ENCODE results near the gene ASPG. TPM values are rescaled to one million over a fixed set of nuclear protein-coding genes. Genes with fewer than 3 reads are reported as not detected.

ASPG gene
- total and polyA plus RNA-seq, 2 donors (not counting 1 experiment from before 2014, with no cell fraction given): not detected

DNA sequence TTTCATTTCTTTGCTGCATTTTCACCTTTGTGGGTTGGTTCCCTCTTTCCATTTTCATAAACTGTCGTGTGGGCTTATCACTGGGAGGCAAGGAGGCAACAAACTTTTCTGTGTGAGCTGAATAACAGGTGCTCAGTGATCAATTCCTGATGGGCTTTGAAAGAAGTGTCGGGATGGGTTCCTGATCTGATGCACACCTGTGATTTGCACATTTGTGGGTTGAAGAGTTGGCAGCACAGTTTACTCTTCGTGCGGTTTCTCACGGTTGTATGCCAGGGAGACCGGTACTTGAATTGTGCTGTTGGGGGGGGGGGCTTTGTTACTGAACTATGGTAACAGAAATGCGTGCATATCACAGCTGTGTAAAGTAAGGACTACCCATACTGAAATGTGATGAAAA, 16.0 kb upstream of the ASPG start:
- Histone ChIP-seq H3K36me3 (ENCODE audit: control insufficient read depth, insufficient read depth, low read length) (no peaks in the 10 kb centered on the region), H4K20me1 (ENCODE audit: control insufficient read depth, extremely low read depth, insufficient read depth, low read length) (no peaks in the 10 kb centered on the region), H3K9ac (ENCODE audit: insufficient read depth, low read length) (no peak overlapping the region), H3K27me3 (ENCODE audit: control insufficient read depth, insufficient read depth, low read length) (no peaks in the 10 kb centered on the region), H3K4me2 (ENCODE audit: extremely low read depth, insufficient read depth, low read length) (no peak overlapping the region), H3K4me3 (replicated peaks in 1 of 4; ENCODE audit: control extremely low read depth in 1 of 4, insufficient read depth in 1 of 4, low read depth in 3 of 4, low read length in 4 of 4) (no peak overlapping the region), H3K4me1 (ENCODE audit: control insufficient read depth, extremely low read depth, insufficient read depth, low read length) (no peaks in the 10 kb centered on the region), H3K27ac (ENCODE audit: insufficient read depth, low read length) (no peak overlapping the region), H3K79me2 (ENCODE audit: control insufficient read depth, insufficient read depth, low read length) (no peaks in the 10 kb centered on the region), H3K9me3 (ENCODE audit: control insufficient read depth, insufficient read depth, low read depth, low read length) (no peaks in the 10 kb centered on the region), H2AFZ (ENCODE audit: low read length) (no peak overlapping the region)
- DNase-seq (ENCODE audit: low read depth in 2 of 2): no peak
- no peak for TF ChIP-seq EZH2 (IDR thresholded peaks at IDR 0.05; ENCODE audit: low read length, missing control alignments)
- TF ChIP-seq, protein P1, sequence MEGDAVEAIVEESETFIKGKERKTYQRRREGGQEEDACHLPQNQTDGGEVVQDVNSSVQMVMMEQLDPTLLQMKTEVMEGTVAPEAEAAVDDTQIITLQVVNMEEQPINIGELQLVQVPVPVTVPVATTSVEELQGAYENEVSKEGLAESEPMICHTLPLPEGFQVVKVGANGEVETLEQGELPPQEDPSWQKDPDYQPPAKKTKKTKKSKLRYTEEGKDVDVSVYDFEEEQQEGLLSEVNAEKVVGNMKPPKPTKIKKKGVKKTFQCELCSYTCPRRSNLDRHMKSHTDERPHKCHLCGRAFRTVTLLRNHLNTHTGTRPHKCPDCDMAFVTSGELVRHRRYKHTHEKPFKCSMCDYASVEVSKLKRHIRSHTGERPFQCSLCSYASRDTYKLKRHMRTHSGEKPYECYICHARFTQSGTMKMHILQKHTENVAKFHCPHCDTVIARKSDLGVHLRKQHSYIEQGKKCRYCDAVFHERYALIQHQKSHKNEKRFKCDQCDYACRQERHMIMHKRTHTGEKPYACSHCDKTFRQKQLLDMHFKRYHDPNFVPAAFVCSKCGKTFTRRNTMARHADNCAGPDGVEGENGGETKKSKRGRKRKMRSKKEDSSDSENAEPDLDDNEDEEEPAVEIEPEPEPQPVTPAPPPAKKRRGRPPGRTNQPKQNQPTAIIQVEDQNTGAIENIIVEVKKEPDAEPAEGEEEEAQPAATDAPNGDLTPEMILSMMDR (conservative IDR thresholded peaks at IDR 0.05 in 1 of 2, IDR thresholded peaks at IDR 0.05 in 1 of 2; ENCODE audit: low read depth in 1 of 2, low read length in 2 of 2): no peak

DNA sequence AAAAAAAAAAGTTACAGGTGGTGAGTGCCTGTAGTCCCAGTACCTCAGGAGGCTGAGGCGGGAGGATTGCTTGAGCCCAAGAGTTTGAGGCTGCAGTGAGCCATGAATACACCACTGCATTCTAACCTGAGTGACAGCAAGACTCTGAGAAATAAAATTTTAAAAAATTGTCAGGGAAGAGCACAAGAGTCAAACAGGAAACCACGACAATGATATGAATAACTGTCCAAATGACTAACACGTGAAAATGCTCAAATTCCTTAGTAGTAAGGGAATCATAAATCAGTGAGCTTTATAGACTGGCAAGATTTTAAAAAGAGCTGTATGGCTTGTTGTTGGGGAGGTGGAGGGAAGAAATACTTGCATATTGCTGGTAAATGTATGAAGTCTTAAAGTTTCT, 12.9 kb upstream of the ASPG start:
- no peak overlapping the region for H3K27ac ChIP-seq (ENCODE audit: insufficient read depth, low read length)
- H3K9me3 ChIP-seq (ENCODE audit: control insufficient read depth, insufficient read depth, low read depth, low read length): no peaks in the 10 kb centered on the region
- no peaks in the 10 kb centered on the region for H3K79me2 ChIP-seq (ENCODE audit: control insufficient read depth, insufficient read depth, low read length)
- DNase-seq (ENCODE audit: low read depth in 2 of 2): no peak
- H3K27me3 ChIP-seq (ENCODE audit: control insufficient read depth, insufficient read depth, low read length): no peaks in the 10 kb centered on the region
- no peak overlapping the region for H3K4me3 ChIP-seq (replicated peaks in 1 of 4; ENCODE audit: control extremely low read depth in 1 of 4, insufficient read depth in 1 of 4, low read depth in 3 of 4, low read length in 4 of 4)
- no peak overlapping the region for H2AFZ ChIP-seq (ENCODE audit: low read length)
- H3K9ac ChIP-seq (ENCODE audit: insufficient read depth, low read length): no peak overlapping the region
- TF ChIP-seq, protein P1 (conservative IDR thresholded peaks at IDR 0.05 in 1 of 2, IDR thresholded peaks at IDR 0.05 in 1 of 2; ENCODE audit: low read depth in 1 of 2, low read length in 2 of 2): no peak
- TF ChIP-seq EZH2 (IDR thresholded peaks at IDR 0.05; ENCODE audit: low read length, missing control alignments): no peak
- H3K36me3 ChIP-seq (ENCODE audit: control insufficient read depth, insufficient read depth, low read length): no peaks in the 10 kb centered on the region
- H3K4me2 ChIP-seq (ENCODE audit: extremely low read depth, insufficient read depth, low read length): no peak overlapping the region
- no peaks in the 10 kb centered on the region for H4K20me1 ChIP-seq (ENCODE audit: control insufficient read depth, extremely low read depth, insufficient read depth, low read length)
- no peaks in the 10 kb centered on the region for H3K4me1 ChIP-seq (ENCODE audit: control insufficient read depth, extremely low read depth, insufficient read depth, low read length)

DNA sequence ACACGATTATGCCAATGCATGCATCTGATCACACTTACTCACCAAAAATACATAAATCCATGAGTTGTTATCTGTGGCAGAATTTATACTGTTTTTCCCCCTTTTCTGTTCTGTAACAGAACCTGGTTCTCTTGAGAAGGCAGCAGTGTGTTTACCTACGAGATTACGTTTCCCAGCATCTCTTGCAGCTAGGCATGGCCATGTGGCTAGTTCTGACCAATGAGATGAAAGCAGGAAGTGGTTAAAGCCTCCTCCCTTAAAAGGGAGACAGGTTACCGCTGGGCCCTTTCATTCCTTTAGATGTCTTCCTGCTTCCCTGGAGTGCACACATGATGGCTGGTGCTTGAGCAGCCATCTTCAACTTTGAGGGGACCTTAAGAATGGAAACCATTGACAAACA, 11.7 kb upstream of the ASPG start:
- TF ChIP-seq, protein P1 (conservative IDR thresholded peaks at IDR 0.05 in 1 of 2, IDR thresholded peaks at IDR 0.05 in 1 of 2; ENCODE audit: low read depth in 1 of 2, low read length in 2 of 2): no peak
- no peak for TF ChIP-seq EZH2 (IDR thresholded peaks at IDR 0.05; ENCODE audit: low read length, missing control alignments)
- Histone ChIP-seq H4K20me1 (ENCODE audit: control insufficient read depth, extremely low read depth, insufficient read depth, low read length) (no peaks in the 10 kb centered on the region), H3K9ac (ENCODE audit: insufficient read depth, low read length) (no peak overlapping the region), H3K79me2 (ENCODE audit: control insufficient read depth, insufficient read depth, low read length) (no peaks in the 10 kb centered on the region), H3K27ac (ENCODE audit: insufficient read depth, low read length) (no peak overlapping the region), H3K27me3 (ENCODE audit: control insufficient read depth, insufficient read depth, low read length) (no peaks in the 10 kb centered on the region), H3K4me2 (ENCODE audit: extremely low read depth, insufficient read depth, low read length) (no peak overlapping the region), H3K4me3 (replicated peaks in 1 of 4; ENCODE audit: control extremely low read depth in 1 of 4, insufficient read depth in 1 of 4, low read depth in 3 of 4, low read length in 4 of 4) (no peak overlapping the region), H3K9me3 (ENCODE audit: control insufficient read depth, insufficient read depth, low read depth, low read length) (no peaks in the 10 kb centered on the region), H2AFZ (ENCODE audit: low read length) (no peak overlapping the region), H3K4me1 (ENCODE audit: control insufficient read depth, extremely low read depth, insufficient read depth, low read length) (no peaks in the 10 kb centered on the region), H3K36me3 (ENCODE audit: control insufficient read depth, insufficient read depth, low read length) (no peaks in the 10 kb centered on the region)
- no peak for DNase-seq (ENCODE audit: low read depth in 2 of 2)
